GM18511 (cell line): ENCODE data around the gene FLG2.

Experiments used
- ATAC-seq: cut with Tn5 transposase; IDR thresholded peaks from one replicate; pipeline ENCODE4 v1.9.1; 2021; ENCODE audit warnings: mild to moderate bottlenecking, moderate library complexity; ENCODE audit not compliant: unreplicated experiment

FLG2 gene

GRCh38 chr1:152359906-152360305, at the start of gene FLG2:
FLG2 (minus strand) TSS chr1:152360006; CDS start chr1:152358884, 1,122 bp downstream.
- no peak for ATAC-seq

DNA sequence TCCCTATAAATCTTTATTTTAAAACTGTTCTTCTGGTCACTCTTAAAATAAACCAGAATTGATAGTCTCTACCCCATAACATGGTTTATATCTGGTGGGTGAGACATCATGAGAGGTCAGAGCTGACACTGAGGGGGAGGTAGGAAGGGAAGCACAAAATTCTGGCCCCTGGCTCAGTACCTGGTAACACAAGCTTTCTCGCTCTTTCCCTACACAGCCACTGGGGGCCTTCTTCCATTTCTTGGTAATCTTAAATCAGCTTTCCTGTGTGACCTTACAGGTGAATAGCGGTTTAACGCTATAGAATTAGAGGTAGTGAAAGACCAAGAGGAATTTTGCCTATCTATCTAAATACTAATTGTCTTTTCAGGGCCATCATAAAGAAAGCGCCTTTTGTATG, 48.9 kb upstream of the FLG2 start:
- no peak for ATAC-seq

DNA sequence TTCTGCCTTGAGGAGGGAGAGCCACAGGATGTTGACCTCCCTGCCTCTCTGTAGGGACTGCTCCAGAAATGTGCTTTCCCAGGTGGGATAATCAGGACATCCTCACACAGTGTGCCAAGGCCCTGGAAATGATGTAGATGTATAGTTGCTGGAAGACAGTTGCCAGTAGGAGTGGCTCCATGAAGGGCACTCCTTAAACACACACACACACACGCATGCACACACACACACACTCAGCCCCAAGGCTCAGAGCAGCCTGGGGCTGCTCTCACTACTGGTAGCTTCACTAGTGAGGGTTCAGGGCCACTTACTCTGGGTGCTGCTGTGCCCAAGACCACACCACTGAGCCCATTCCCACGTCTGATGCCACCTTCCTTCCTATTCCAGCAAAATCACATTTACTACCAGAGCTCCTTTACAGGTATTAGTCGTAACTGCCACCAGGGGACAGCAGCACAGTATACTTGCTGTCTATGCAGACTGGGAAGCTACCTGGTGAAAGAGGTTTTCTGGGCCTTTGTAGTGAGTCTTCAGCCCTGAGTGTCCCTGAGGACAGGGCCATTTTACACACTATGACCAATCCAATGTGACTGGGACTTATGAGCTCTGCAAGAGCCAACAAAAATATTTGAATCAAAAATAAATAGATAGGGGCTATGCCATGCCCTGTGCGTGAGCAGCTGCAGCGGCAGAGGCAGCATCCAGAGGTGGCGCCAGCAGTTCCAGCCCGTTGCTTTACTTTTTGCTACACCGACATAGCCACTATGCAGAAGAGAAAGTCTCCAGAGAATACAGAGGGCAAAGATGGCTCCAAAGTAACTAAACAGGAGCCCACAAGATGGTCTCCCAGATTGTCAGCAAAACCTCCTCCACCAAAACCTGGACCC, 39.2 kb upstream of the FLG2 start:
- ATAC-seq, result no peak

DNA sequence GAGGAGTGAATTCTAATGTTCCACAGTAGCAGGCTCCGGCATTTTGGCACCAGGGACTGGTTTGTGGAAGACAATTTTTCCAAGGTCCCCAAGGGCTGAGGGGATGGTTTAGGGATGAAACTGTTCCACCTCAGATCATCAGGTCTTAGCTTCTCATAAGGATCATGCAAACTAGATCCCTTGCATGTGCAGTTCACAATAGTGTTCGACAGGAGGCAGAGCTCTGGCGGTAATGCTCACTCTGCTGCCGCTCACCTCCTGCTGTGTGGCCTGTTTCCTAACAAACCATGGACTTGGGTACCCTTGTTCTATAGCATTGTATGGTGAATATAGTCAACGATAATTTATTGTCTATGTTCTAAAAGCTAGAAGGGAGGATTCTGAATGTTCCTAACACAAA, 37.7 kb upstream of the FLG2 start:
- ATAC-seq, result no peak

DNA sequence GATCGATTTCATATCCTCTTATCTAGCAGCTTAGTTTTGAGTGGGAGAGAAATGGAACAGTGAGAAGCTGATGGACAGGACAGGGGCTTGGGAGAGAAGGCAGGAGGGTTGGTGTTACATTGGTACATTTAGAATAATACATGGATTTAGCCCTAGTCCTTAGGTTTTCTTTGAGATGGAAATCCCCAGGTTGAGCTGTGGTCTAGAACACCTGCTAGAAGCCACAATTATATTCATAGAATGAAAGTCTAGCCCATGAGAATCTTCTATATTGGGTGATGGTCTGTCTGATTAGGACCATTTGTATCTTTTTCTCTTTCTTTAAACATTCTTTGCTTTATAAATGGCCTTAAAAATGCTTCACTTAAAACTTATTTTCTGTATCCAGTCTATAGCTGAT, 34.3 kb upstream of the FLG2 start:
- ATAC-seq, result no peak

- no peak for ATAC-seq
Measured at GRCh38 chr1:152392909-152393308, 33.1 kb upstream of the FLG2 start.

- no peak for ATAC-seq
Measured at GRCh38 chr1:152388889-152389288, 29.1 kb upstream of the FLG2 start.

DNA sequence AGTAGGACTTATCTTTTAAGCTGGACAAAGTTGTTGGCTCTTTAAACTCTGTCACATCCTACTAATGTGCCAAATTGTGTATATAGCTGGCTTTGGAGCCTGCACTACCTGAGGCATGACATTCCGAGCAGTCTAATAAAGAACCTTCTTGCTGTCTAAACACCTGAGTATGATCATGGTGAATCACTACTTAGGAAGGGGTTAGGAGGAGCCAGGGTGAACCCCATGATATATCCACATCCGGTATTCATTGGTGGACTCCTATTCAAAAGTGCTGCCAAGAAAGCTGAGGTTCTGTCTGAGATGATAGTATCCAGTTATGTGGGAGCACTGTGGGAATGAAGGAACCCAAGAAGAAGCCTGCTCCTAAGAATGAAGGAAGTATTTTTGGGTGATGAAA, 27.1 kb upstream of the FLG2 start:
- ATAC-seq, result no peak

- ATAC-seq, result no peak
Measured at GRCh38 chr1:152380932-152381331, 21.1 kb upstream of the FLG2 start.

DNA sequence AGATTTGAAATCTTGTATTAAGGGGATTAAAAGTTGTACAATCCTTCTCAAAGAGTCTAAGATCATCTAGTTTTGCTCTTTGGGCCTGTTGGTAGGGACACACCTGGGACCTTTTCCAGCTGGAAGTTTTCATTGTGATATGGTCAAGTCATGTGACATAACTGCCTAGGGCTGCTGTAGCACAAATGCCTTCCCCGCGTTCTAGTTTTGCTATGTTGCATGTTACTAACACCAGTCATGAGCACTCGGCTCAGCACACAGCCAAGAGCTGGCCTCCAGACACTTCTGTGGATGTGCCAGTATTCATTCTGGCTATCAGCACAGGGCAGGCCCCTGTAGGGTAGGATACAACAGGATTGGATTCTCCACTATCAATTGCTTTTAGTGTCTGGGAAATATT, 14.6 kb upstream of the FLG2 start:
- no peak for ATAC-seq

GRCh38 chr1:152372672-152373071, 12.9 kb upstream of the FLG2 start:
- ATAC-seq, result no peak

DNA sequence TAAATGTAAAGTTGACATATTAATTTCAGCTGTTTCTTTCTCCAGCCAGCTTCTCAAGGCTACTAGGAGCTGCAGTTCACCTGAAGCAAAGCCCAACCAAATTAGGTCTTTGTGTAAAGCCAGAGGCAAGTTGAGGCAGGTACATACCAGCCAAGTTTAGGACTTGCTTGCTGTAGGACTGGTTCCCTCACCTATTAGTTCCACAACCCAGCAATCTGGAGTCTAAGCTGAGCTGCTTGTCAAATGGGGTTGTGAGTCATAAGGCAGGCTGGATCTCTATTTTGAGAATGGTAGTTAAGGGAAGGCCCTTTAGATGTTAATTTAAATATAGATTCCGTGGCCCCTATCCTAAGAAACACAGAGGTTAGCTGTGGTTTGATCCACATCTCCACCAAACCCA, 7.6 kb upstream of the FLG2 start:
- no peak for ATAC-seq

DNA sequence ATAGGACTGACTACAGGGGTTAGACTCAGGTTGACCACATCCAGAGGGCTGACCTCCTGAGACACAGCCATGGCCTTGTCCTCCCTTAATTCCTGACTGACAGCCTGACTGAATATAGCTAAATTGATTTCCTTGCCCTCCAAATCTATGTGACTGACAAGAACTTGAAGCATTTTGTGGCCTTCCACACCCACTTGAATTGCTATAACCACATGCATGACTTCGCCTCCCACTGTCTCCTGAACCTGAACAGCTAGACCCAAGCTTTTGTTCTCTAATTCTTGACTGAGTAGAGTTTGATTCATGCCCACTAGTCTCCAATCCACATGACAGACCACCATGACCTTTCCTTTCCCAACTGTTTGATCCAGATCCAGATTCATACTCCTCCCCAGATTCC, 3.1 kb downstream of the FLG2 start:
- ATAC-seq, result no peak

GRCh38 chr1:152349611-152350010, 10.2 kb downstream of the FLG2 start:
- no peak for ATAC-seq

- no peak for ATAC-seq
Measured at GRCh38 chr1:152348447-152348846, 11.4 kb downstream of the FLG2 start.

- no peak for ATAC-seq
Measured at GRCh38 chr1:152347116-152347728, 12.6 kb downstream of the FLG2 start.

- no peak for ATAC-seq
Measured at GRCh38 chr1:152344438-152344837, 15.4 kb downstream of the FLG2 start.

GRCh38 chr1:152343006-152343405, 16.8 kb downstream of the FLG2 start:
- ATAC-seq, result no peak

- no peak for ATAC-seq
Measured at GRCh38 chr1:152335399-152335798, 24.4 kb downstream of the FLG2 start.

DNA sequence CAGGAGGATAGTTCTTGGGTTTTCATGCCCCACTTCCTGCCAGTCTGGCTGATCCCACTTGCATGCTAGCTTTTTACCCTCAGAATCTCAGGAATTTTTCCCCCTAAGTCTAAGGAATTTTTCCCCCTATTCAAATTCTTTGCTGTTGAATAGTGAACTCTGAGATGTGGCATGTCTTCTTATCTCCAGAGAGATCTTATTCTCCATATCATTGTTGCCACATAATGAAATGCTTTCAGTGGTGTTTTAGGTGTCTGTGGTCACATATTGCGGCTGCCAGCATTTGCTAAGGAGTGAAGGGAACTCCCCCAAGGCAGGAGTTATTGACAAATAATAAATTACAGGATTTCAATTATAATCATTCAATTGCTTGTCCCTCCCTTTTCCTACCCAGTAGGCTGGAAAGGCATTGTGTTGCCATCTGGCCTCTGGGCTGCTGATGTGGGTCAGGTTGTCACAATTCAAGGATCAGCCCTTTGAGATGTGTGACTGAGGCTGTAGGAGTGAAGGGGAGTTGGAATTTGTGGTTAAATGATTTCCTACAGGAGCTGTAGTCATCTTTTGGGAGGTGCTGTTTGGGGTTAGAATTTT, 30.9 kb downstream of the FLG2 start:
- ATAC-seq, result no peak

GRCh38 chr1:152325111-152325510, 34.7 kb downstream of the FLG2 start, which contains the start of gene FLG:
FLG (minus strand) TSS chr1:152325239; CDS start chr1:152315456, 9,783 bp downstream.
- ATAC-seq, result no peak

GRCh38 chr1:152313970-152314369, 45.8 kb downstream of the FLG2 start:
- no peak for ATAC-seq
